ENCODE results near the gene CGNL1.

DNA sequence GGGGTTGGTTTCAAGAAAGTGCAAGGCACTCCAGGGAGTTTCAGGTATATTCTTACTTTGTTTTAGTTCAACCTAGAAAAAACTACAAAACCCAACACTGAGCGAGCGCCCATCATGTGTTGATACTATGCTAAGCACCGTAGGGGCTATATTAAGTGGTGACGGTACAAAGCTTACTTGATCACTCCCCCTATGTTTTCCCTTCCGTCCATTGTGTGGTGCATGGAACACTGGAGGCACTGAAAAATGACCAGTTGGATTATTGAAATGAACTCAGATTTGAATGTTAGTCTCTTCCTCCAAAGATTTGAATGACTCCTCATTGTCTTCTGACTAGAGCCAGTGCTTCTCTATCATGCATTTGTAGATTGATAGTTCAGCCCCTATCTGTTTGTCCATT, 222.0 kb downstream of the CGNL1 start:
- TF ChIP-seq, protein P1, sequence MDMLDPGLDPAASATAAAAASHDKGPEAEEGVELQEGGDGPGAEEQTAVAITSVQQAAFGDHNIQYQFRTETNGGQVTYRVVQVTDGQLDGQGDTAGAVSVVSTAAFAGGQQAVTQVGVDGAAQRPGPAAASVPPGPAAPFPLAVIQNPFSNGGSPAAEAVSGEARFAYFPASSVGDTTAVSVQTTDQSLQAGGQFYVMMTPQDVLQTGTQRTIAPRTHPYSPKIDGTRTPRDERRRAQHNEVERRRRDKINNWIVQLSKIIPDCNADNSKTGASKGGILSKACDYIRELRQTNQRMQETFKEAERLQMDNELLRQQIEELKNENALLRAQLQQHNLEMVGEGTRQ (IDR thresholded peaks at IDR 0.05) = no peak
- TF ChIP-seq POLR2A (IDR thresholded peaks at IDR 0.05; ENCODE audit: low read length) (no peak), CTCF (IDR thresholded peaks at IDR 0.05) (no peak), RFX5 (IDR thresholded peaks at IDR 0.05) (no peak), FOSL2 (IDR thresholded peaks at IDR 0.05) (no peak), FOSL2 (CRISPR knock-in tag; IDR thresholded peaks at IDR 0.05) (no peak), SMC3 (IDR thresholded peaks at IDR 0.05) (no peak), EHMT2 (IDR thresholded peaks at IDR 0.05; ENCODE audit: low read depth) (no peak), RCOR1 (IDR thresholded peaks at IDR 0.05; ENCODE audit: low read depth, low read length) (no peak), JUN (IDR thresholded peaks at IDR 0.05) (no peak), HDAC2 (IDR thresholded peaks at IDR 0.05) (no peak)
